Activated CD8-positive, alpha-beta memory T cell treated with anti-CD3 and anti-CD28 coated beads, Interleukin-2, amount 50 U/mL, for 1 hour (primary cell): ENCODE data around the gene SLC22A1.
"Not testable (repeated sequence)": the region's sequence is repeated elsewhere in the genome, so short reads cannot be mapped to it uniquely, and the experiment has no call there.

Experiments
- DNase-seq: peaks from one replicate; pipeline ENCODE4 v3.0.0-alpha.2; 2020; ENCODE audit errors: extremely low read depth

Gene SLC22A1

GRCh38 chr6:160121558-160121957 lies at the start of gene SLC22A1:
Gene SLC22A1 (plus strand): TSS chr6:160121815. CDS start chr6:160121936, 121 bp downstream.
- no peak for DNase-seq

- DNase-seq: no peak
Observed at GRCh38 chr6:160073272-160073671, 48.3 kb upstream of the SLC22A1 start.

- DNase-seq: no peak
Observed at GRCh38 chr6:160076009-160076408, 45.6 kb upstream of the SLC22A1 start.

- no peak for DNase-seq
Observed at GRCh38 chr6:160077024-160077423, 44.6 kb upstream of the SLC22A1 start.

- DNase-seq: no peak
Observed at GRCh38 chr6:160077526-160077925, 44.1 kb upstream of the SLC22A1 start.

GRCh38 chr6:160078883-160079685 lies 42.5 kb upstream of the SLC22A1 start:
- DNase-seq: no peak

- no peak for DNase-seq
Observed at GRCh38 chr6:160079686-160080043, 42.0 kb upstream of the SLC22A1 start.

- DNase-seq: no peak
Observed at GRCh38 chr6:160080097-160080496, 41.5 kb upstream of the SLC22A1 start.

GRCh38 chr6:160081398-160081797 lies 40.2 kb upstream of the SLC22A1 start:
- DNase-seq: no peak

- DNase-seq: no peak
Observed at GRCh38 chr6:160082627-160083026, 39.0 kb upstream of the SLC22A1 start.

- no peak for DNase-seq
Observed at GRCh38 chr6:160084198-160084776, 37.3 kb upstream of the SLC22A1 start.

GRCh38 chr6:160085226-160085625 lies 36.4 kb upstream of the SLC22A1 start:
- no peak for DNase-seq

- no peak for DNase-seq
Observed at GRCh38 chr6:160085713-160086505, 35.7 kb upstream of the SLC22A1 start.

- DNase-seq: no peak
Observed at GRCh38 chr6:160086754-160087153, 34.9 kb upstream of the SLC22A1 start.

- DNase-seq: no peak
Observed at GRCh38 chr6:160088069-160088783, 33.4 kb upstream of the SLC22A1 start.

GRCh38 chr6:160088784-160089533 lies 32.7 kb upstream of the SLC22A1 start:
- no peak for DNase-seq

GRCh38 chr6:160089534-160089897 lies 32.1 kb upstream of the SLC22A1 start:
- DNase-seq: no peak

- DNase-seq: not testable (repeated sequence)
Observed at GRCh38 chr6:160090442-160091239, 31.0 kb upstream of the SLC22A1 start.

- not testable (repeated sequence) for DNase-seq
Observed at GRCh38 chr6:160092176-160092575, 29.4 kb upstream of the SLC22A1 start.

- no peak for DNase-seq
Observed at GRCh38 chr6:160092602-160093001, 29.0 kb upstream of the SLC22A1 start.

GRCh38 chr6:160093061-160093460 lies 28.6 kb upstream of the SLC22A1 start:
- DNase-seq: no peak
